A549 (cell line): ENCODE data around the gene SUMO3. TPM values are rescaled to one million over a fixed set of nuclear protein-coding genes. Genes with fewer than 3 reads are reported as not detected.

Experiments used
- ATAC-seq, 2 experiments: fragments of 200-7000 bp in 1 of 2; fragments of >200 bp in 1 of 2; cut with Nextera tagmentation in 1 of 2; cut with Tn5 transposase in 1 of 2; 3 replicates each; pipeline versions ENCODE4 v1.8.0 to v1.9.1; 2018 to 2020; ENCODE audit warnings: mild to moderate bottlenecking in 1 of 2, moderate library complexity in 1 of 2
- CTCF ChIA-PET: fragments of 300-600 bp; sonication (Branson Sonifier 250); formaldehyde crosslinking; extraction: SDS; loops from one replicate; lab custom pipeline; 2021; ENCODE audit warnings: antibody characterized with exemption, inconsistent platforms; lab: Yijun Ruan, JAX
- POLR2A ChIA-PET: fragments of 350-600 bp; formaldehyde crosslinking; extraction: SDS; loops from one replicate; lab custom pipeline; 2021; ENCODE audit warnings: antibody characterized with exemption, inconsistent platforms; lab: Yijun Ruan, JAX
- DNase-seq, 2 experiments: peaks; one replicate each; pipeline versions ENCODE4 v3.0.0 to v3.0.0-alpha.2; 2011 to 2016; ENCODE audit warnings: low read depth in 1 of 2, low spot score in 1 of 2
- FAIRE-seq: peaks from 2 replicates; lab custom pipeline; 2011; peaks lifted over from hg19 to GRCh38; lab: Jason Lieb, UNC
- H3K27ac ChIP-seq, 2 experiments: fragments of >200 bp; sonication (Bioruptor Twin); formaldehyde crosslinking; 3 replicates each; pipeline ENCODE4 v1.5.1; 2016 to 2017
- H3K4me1 ChIP-seq: fragments of >200 bp; sonication (Bioruptor Twin); formaldehyde crosslinking; 3 replicates; pipeline ENCODE4 v1.6.1; 2016
- H3K4me2 ChIP-seq: fragments of >200 bp; sonication (Bioruptor Twin); formaldehyde crosslinking; 3 replicates; pipeline ENCODE4 v1.6.1; 2016
- H3K4me3 ChIP-seq: fragments of >200 bp; sonication (Bioruptor Twin); formaldehyde crosslinking; 3 replicates; pipeline ENCODE4 v1.5.1; 2016
- H3K9me3 ChIP-seq: fragments of >200 bp; sonication (Bioruptor Twin); formaldehyde crosslinking; 3 replicates; pipeline ENCODE4 v1.6.1; 2016
- ATOH8 ChIP-seq: fragments of 250-450 bp; sonication (Bioruptor Pico); IDR thresholded peaks from 2 replicates; pipeline ENCODE4 v1.5.0; 2020; ENCODE audit warnings: low read depth, mild to moderate bottlenecking, moderate library complexity
- BHLHE40 ChIP-seq: IDR thresholded peaks from 2 replicates; pipeline ENCODE4 v1.6.1; 2012; ENCODE audit warnings: low read depth, low read length, inconsistent platforms
- CHD4 ChIP-seq: fragments of 200-600 bp; sonication (generic); IDR thresholded peaks from 2 replicates; pipeline ENCODE4 v1.6.1; 2016; ENCODE audit warnings: antibody characterized with exemption, mild to moderate bottlenecking, borderline replicate concordance
- E2F6 ChIP-seq: IDR thresholded peaks from 2 replicates; pipeline ENCODE4 v1.6.1; 2012; ENCODE audit warnings: low read depth, borderline replicate concordance
- EHMT2 ChIP-seq: fragments of 200-600 bp; sonication (generic); IDR thresholded peaks from 2 replicates; pipeline ENCODE4 v1.6.1; 2016; ENCODE audit warnings: antibody characterized with exemption, low read depth, mild to moderate bottlenecking, moderate library complexity
- ELK1 ChIP-seq: fragments of 150-350 bp; IDR thresholded peaks from 2 replicates; pipeline ENCODE4 v1.6.1; 2014; ENCODE audit warnings: low read depth, mild to moderate bottlenecking, low read length
- EP300 ChIP-seq, 2 experiments: fragments of >200 bp; sonication (Bioruptor Twin); formaldehyde crosslinking; IDR thresholded peaks; 2 replicates in 1 of 2; 3 replicates in 1 of 2; pipeline ENCODE4 v1.6.1; 2016 to 2017
- FOSB ChIP-seq: fragments of 250-450 bp; sonication (Bioruptor Pico); IDR thresholded peaks from 2 replicates; pipeline ENCODE4 v1.5.0; 2020; ENCODE audit warnings: mild to moderate bottlenecking, moderate library complexity
- HEYL ChIP-seq: fragments of 250-450 bp; sonication (Bioruptor Pico); IDR thresholded peaks from 2 replicates; pipeline ENCODE4 v1.8.0; 2021; ENCODE audit warnings: mild to moderate bottlenecking, moderate library complexity
- HOXA7 ChIP-seq: fragments of 250-450 bp; sonication (Bioruptor Pico); IDR thresholded peaks from 2 replicates; pipeline ENCODE4 v1.5.0; 2020; ENCODE audit warnings: mild to moderate bottlenecking, moderate library complexity
- HOXB13 ChIP-seq: fragments of 250-450 bp; sonication (Bioruptor Pico); IDR thresholded peaks from 2 replicates; pipeline ENCODE4 v1.5.0; 2020; ENCODE audit warnings: low read depth, mild to moderate bottlenecking, moderate library complexity
- JUN ChIP-seq, 2 experiments: fragments of >200 bp; sonication (Bioruptor Twin); formaldehyde crosslinking; IDR thresholded peaks; 2 replicates in 1 of 2; 3 replicates in 1 of 2; pipeline ENCODE4 v1.6.1; 2016 to 2017
- KDM5A ChIP-seq: fragments of 200-600 bp; sonication (generic); IDR thresholded peaks from 2 replicates; pipeline ENCODE4 v1.6.1; 2016; ENCODE audit warnings: antibody characterized with exemption, mild to moderate bottlenecking
- MAX ChIP-seq: IDR thresholded peaks from 2 replicates; pipeline ENCODE4 v1.6.1; 2012
- NR3C1 ChIP-seq: fragments of >200 bp; sonication (Bioruptor Twin); formaldehyde crosslinking; IDR thresholded peaks from 3 replicates; pipeline ENCODE4 v1.6.1; 2017
- PBX3 ChIP-seq: IDR thresholded peaks from 2 replicates; pipeline ENCODE4 v1.6.1; 2012
- RAD21 ChIP-seq, 2 experiments: fragments of >200 bp in 1 of 2; sonication (Bioruptor Twin) in 1 of 2; formaldehyde crosslinking in 1 of 2; IDR thresholded peaks in 1 of 2; conservative IDR thresholded peaks in 1 of 2; 2 replicates in 1 of 2; 3 replicates in 1 of 2; pipeline ENCODE4 v1.6.1; 2012 to 2018; ENCODE audit warnings: inconsistent platforms in 1 of 2
- REST ChIP-seq: fragments of 200-600 bp; sonication (generic); IDR thresholded peaks from 2 replicates; pipeline ENCODE4 v1.6.1; 2016; ENCODE audit warnings: antibody characterized with exemption, mild to moderate bottlenecking, moderate library complexity
- RNF2 ChIP-seq: fragments of 200-600 bp; sonication (generic); IDR thresholded peaks from 2 replicates; pipeline ENCODE4 v1.6.1; 2016; ENCODE audit warnings: low read depth, mild to moderate bottlenecking, antibody characterized with exemption, moderate library complexity, borderline replicate concordance
- SMC3 ChIP-seq: fragments of >200 bp; sonication (Bioruptor Twin); formaldehyde crosslinking; IDR thresholded peaks from 3 replicates; pipeline ENCODE4 v1.6.1; 2018; ENCODE audit warnings: inconsistent platforms
- SREBF2 ChIP-seq: fragments of 450-650 bp; IDR thresholded peaks from 2 replicates; pipeline ENCODE4 v1.6.1; 2014; ENCODE audit warnings: mild to moderate bottlenecking, moderate library complexity
- TP53 ChIP-seq: fragments of 250-450 bp; sonication (Bioruptor Pico); IDR thresholded peaks from 2 replicates; pipeline ENCODE4 v1.5.0; 2021; ENCODE audit warnings: mild to moderate bottlenecking, moderate library complexity
- ZNF302 ChIP-seq: fragments of 250-450 bp; sonication (Bioruptor Pico); IDR thresholded peaks from 2 replicates; pipeline ENCODE4 v1.9.0; 2021; ENCODE audit warnings: inconsistent platforms, mild to moderate bottlenecking, moderate library complexity
- WGBS: methylation state at CpG from one replicate; pipeline ENCODE4 v1.1.6; 2017; ENCODE audit errors: missing lambda C conversion rate; 5-methylcytosine and 5-hydroxymethylcytosine counted together
- polyA plus RNA-seq, 4 experiments: library from polyadenylated mRNA; depleted of rRNA in 3 of 4; stranded (reverse); fragments of >200 nt; fragmentation: RNase III in 1 of 4; extraction: RNeasy Plus Mini Kit Qiagen cat#74134 plus additional on column Dnase treatment in 1 of 4; gene quantifications; 2 replicates in 3 of 4; 3 replicates in 1 of 4; pipeline ENCODE4 v1.2.3, GENCODE V29; 2011 to 2017

SUMO3 gene
- polyA plus RNA-seq, 2 of the 4 experiments (the other 2 are of a cell fraction) = 78.4 to 110 TPM

GRCh38 chr21:44814498-44815023 lies 3.3 kb downstream of the SUMO3 start (continued):
- no peak for TF ChIP-seq REST

- Histone ChIP-seq H3K4me2 (no peak overlapping the region), H3K27ac (no peak overlapping the region), H3K9me3 (no peaks in the 10 kb centered on the region), H3K4me1 (peaks cover 9% of the 10 kb centered on the region; the same call in 2 of the 3 replicates), H3K4me3 (no peak overlapping the region)
- CTCF ChIA-PET = interaction anchor here (1.2 kb wide), 1 partner anchor 13 kb away, joined by 3 read pairs; no protein-coding TSS in a partner anchor
- FAIRE-seq = no peak
- 94% methylated on average over 8 of the region's 18 CpGs for WGBS
- no peak for DNase-seq
- ATAC-seq = no peak
- TF ChIP-seq MAX (no peak), ELK1 (no peak), JUN (IDR thresholded peaks at IDR 0.05) (no peak), KDM5A (no peak)
- POLR2A ChIA-PET = interaction anchor here (2.4 kb wide), 1 partner anchor 12 kb away, joined by 7 read pairs; the partner anchor contains the start of gene UBE2G2
Observed at GRCh38 chr21:44813727-44814126, 4.1 kb downstream of the SUMO3 start.

GRCh38 chr21:44813149-44813548 lies 4.7 kb downstream of the SUMO3 start:
- DNase-seq = no peak
- Histone ChIP-seq H3K27ac (no peak overlapping the region), H3K4me2 (no peak overlapping the region), H3K9me3 (no peaks in the 10 kb centered on the region), H3K4me1 (peaks cover 9% of the 10 kb centered on the region; the same call in 2 of the 3 replicates), H3K4me3 (no peak overlapping the region)
- POLR2A ChIA-PET = no interaction called here
- CTCF ChIA-PET = interaction anchor here (1.1 to 1.2 kb wide), 2 partner anchors 12 to 20 kb away, joined by 3 read pairs; no protein-coding TSS in a partner anchor
- WGBS = 94% methylated on average over 9 of the region's 10 CpGs
- FAIRE-seq = no peak
- no peak for ATAC-seq
- no peak for TF ChIP-seq RNF2
- no peak for TF ChIP-seq HEYL (CRISPR knock-in tag)
- no peak for TF ChIP-seq HOXB13 (CRISPR knock-in tag)
- no peak for TF ChIP-seq PBX3
- no peak for TF ChIP-seq MAX
- TF ChIP-seq RAD21 (conservative IDR thresholded peaks at IDR 0.05 in 1 of 2, IDR thresholded peaks at IDR 0.05 in 1 of 2) = no peak
- no peak for TF ChIP-seq ZNF302 (CRISPR knock-in tag)
- TF ChIP-seq EP300 (IDR thresholded peaks at IDR 0.05) = no peak
- TF ChIP-seq SREBF2 = no peak
- no peak for TF ChIP-seq SMC3
- TF ChIP-seq FOSB (CRISPR knock-in tag) = no peak
- no peak for TF ChIP-seq EHMT2
- no peak for TF ChIP-seq NR3C1
- TF ChIP-seq ATOH8 (CRISPR knock-in tag) = no peak
- TF ChIP-seq CHD4 = no peak
- TF ChIP-seq E2F6 = no peak
- no peak for TF ChIP-seq TP53 (CRISPR knock-in tag)
- TF ChIP-seq HOXA7 = no peak
- no peak for TF ChIP-seq KDM5A
- no peak for TF ChIP-seq BHLHE40
